ENCODE results near the gene EEIG2.

Gene EEIG2

DNA sequence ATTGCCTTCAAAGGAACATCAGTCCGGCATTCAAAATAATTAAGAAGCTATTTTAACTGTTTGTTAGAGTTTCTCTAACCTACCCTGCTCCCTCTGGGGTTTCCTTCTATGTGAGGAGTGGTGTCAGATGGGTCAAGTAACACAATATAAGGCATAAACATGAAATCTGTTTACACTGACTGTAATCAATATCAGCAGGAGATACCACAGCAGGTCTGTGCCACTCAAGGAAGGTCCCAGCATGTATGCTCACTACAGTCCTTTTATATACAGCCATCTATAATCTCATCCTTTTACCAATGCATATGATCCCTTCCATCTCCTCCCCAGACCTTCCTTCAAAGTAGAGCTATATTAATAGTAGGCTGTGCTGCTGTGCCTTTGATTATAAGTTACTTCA, 25.4 kb downstream of the EEIG2 start:
- DNase-seq = no peak

GRCh38 chr1:108590441-108590840, 30.5 kb downstream of the EEIG2 start:
- DNase-seq = no peak

- no peak for DNase-seq
Measured at GRCh38 chr1:108590957-108591356, 31.1 kb downstream of the EEIG2 start.

DNA sequence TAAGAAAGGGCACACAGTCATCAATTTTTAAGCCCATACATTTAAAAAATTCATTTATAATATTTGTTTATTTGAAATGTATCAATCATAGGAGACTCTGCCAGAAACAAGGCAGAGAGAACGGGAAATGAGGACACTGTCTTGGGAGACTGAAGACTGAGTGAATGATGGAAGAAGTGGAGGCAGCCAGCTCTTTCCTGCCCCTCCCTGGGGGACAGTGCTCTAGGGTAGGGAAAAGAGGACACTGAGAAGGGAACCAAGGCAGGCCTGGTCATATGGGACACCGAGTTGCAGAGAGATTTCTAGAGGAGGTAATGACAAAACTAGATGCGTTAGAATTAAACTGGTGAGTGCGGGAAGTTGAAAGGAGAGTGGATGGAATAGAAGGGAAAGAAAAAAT, 31.6 kb downstream of the EEIG2 start:
- no peak for DNase-seq

GRCh38 chr1:108592030-108592759, 32.3 kb downstream of the EEIG2 start:
- no peak for DNase-seq

- DNase-seq = no peak
Measured at GRCh38 chr1:108593448-108593847, 33.5 kb downstream of the EEIG2 start.

GRCh38 chr1:108595507-108595906, 35.6 kb downstream of the EEIG2 start:
- no peak for DNase-seq

GRCh38 chr1:108597041-108597440, 37.1 kb downstream of the EEIG2 start:
- DNase-seq = no peak

GRCh38 chr1:108598340-108598739, 38.4 kb downstream of the EEIG2 start:
- no peak for DNase-seq

DNA sequence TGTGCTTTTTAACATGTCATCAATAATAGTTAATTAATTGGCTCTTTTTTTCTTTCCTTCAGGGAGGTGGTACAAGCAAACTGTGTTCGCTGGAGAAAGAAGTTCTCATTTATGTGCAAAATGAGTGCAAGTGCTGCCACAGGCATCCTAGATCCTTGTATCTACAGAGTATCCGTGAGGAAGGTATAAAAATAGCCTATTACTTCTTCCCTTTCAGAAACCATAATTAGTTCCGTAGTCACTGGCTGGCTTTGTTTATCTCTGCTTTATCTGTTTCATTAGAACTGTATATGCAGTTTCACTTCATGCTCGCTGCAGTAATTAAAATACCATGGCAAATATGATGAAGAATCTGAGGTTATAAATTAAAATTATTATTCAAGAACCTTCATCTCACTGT, 40.6 kb downstream of the EEIG2 start:
- no peak for DNase-seq

- no peak for DNase-seq
Measured at GRCh38 chr1:108601708-108602410, 42.0 kb downstream of the EEIG2 start.

- no peak for DNase-seq
Measured at GRCh38 chr1:108605633-108606032, 45.7 kb downstream of the EEIG2 start.

DNA sequence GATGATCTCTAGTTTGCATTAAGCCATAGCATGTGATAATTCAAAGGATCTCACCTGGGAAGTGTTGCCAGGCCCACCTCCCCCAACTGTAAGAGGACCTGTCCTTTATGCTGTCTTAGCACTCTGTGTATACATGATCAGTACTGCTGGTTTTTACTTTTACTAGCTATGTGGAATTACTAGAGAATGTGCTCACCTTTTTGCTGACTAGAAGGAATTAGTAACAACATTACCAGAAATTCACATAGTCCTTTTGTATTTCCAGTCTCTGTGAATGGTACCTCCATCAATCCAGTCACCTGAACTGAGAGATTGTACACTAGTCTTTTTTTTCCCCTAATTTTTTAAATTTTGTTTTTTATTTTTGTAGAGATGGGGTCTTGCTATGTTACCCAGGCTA, 46.6 kb downstream of the EEIG2 start:
- no peak for DNase-seq

- no peak for DNase-seq
Measured at GRCh38 chr1:108609483-108610049, 49.7 kb downstream of the EEIG2 start.

All from activated CD4-positive, alpha-beta T cell treated with anti-CD3 and anti-CD28 coated beads, Interleukin-2, amount 50 U/mL, for 1 hour (primary cell).